Activated T-cell treated with anti-CD3 and anti-CD28 coated beads for 24 hours (primary cell): ENCODE results near the gene FAM186B.
A peak's percentile ranks its signal among the peaks of the same experiment; 100 is the strongest.

ENCODE experiments used
- DNase-seq: peaks from one replicate; pipeline ENCODE4 v3.0.0-alpha.2; 2020; ENCODE audit warnings: low read depth

FAM186B gene

DNA sequence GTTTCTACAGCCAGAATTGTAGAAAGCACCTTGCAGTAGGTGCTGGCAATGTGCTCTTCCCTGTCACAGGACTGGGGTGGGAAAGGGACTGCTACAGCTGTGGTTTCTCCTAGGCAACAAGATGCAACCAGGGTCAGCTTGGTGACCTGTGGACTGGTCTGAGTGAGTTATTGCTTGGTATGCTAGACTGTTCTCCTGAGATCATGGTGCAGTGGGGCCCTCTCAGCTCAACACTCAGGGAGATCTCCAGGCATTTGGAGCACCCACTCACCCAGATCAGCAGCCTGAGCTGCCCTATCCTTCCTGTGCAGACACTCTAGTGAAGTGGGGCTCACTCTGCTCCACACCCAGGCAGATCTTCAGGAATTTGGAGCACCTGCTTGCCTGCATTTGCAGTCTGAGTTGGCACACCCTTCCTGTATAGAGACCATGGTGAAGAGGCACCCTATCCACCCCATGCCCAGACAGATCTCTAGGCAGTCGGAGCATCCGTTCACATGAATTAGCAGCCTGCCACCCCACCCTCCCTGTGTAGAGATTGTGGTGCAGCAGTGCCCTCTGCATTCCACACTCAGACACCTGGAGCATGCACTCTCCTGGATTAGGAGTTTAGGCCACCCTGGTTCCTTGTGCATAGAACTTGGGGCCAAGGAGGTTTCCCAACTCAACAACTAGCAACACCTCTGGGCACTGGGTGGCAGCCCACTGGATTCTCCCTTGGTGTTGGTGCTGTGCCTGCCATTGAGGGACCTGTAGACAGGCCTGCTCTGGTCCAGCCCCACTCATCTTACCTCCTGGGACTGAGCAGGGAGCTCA, 3.8 kb upstream of the FAM186B start:
- DNase-seq, result no peak

DNA sequence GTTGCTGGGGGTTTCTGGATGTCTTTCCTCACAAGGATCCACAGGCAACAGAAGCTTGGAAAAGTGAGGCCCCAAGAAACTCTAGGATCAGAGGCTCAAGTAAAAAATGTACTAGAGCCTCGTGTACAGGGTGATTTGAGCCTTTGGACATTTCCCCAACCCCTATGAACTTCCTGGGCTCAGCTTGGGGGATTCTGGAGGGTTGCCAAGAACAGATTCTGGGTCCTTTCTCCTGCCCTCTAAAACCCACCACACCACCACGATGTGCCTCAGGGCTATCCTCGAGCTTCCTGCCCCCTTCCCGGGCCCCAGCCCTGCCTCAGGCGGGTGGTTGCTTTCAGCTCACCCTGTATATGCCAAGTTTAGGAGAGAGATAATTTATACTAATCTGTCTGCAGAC, 583 bp downstream of the FAM186B start:
- no peak for DNase-seq

DNA sequence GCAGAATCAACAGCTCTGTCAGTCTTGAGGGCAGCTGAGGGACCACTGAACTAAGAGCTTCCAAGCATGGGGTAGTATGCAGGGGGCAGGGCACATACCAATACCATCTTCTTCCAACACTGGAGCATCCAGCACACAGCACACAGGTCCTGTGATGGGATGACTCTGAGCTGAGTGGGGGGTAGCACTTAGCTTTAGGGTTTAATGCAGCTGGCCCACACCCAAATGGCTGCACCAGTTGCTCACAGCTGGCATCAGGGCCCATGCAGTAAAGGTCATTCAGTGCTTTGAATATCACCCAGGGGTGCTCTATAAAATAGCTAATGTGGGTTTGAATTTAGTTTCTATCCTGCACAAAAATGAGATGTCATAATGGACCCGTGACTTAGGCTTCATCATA, 1.7 kb downstream of the FAM186B start:
- DNase-seq, result no peak

DNA sequence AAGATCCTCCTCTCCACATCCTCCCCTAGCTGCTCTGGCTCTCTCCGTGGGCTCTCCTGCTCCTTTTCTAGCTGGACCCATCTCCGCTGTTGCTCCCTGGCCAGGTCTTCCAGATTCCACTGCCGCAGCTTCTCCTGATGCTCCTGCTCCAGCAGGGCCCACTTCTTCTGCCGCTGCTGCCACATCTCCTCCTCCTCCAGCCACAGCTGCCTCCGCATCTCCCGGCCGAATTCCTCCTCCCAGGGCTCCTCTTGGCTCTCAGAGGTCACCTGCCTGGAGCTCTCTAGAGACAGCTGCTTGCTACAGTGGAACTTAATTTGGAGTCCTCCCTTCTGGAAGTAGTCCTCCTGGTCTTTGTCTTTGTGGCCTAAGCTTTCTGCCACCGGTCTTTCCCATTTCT, 5.5 kb downstream of the FAM186B start:
- DNase-seq, result no peak

DNA sequence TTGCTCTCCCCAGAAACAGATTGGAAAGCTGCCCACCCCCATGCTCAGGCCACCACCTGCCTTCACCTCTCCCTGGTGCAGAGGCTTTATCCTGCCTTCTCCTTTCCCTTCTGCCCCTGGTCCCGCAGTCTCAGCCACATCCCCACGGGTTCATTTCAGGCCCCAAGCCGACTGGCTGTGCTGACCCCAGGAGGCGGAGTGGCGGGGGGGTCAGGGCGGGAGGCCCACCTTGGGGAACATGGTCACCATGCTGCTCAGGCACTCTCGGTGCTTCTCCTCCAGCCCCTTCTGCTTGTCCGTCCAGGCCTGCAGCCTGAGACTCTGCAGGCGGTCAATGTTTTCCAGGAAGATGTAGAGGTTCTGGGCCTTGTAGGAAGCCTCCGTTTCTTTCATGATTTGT, 6.9 kb downstream of the FAM186B start:
- no peak for DNase-seq

DNA sequence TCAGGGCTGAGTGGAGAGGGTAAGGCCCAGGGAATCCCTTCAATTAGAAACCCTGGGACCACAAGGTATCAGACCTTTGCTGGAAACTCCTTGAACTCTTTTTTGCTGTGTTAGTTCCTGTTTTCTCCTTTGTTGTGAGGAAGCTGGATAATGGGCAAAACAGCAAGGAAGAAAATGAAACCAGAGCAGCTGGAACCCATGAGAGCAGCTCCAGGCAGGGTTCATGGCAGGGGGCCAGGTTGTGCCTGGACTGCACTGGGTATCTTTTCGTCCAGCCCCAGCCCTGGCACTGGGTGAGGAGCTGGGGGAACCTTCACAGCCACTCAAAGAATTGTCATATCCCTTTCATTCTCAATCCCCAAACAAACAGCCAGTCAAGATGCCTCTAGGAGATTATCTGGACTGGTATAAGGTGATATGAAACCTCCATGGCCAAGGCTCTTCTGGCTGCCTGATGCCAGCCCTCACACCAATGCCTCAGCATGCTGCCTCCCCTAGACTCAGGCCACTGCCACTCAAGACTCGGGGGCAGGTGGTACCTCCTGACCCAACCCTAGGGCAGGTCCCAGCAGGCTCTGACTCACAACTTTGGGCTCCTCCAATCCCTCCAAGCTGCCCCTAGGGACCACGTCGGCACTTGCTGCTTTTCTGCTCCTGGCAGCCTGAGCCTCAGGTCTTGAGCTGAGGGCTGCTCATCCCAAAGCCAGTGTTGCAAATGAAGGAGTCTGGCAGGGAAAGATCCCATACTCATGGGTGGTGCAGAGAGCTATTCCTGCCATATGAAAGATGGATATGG, 16.5 kb downstream of the FAM186B start:
- no peak for DNase-seq

DNA sequence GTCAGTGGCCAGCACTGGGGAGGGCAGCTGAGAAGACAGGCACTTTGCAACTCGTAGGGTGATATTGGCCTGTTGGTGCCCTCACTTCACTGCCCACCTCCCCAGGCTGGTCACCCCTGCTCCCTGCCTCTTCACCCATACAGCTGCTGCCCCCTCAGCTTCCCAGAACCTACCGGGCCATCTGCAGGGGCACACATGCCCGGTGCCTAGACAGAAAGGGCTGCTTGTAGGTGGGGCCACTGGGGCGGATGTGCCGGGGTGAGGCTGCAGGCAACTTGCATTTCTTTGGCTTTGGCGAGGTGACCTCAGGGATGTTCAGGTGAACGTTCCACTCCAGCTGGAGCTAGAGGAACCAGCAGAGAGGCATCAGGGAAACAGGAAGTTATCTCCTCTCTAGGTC, 17.2 kb downstream of the FAM186B start:
- DNase-seq, result no peak

DNA sequence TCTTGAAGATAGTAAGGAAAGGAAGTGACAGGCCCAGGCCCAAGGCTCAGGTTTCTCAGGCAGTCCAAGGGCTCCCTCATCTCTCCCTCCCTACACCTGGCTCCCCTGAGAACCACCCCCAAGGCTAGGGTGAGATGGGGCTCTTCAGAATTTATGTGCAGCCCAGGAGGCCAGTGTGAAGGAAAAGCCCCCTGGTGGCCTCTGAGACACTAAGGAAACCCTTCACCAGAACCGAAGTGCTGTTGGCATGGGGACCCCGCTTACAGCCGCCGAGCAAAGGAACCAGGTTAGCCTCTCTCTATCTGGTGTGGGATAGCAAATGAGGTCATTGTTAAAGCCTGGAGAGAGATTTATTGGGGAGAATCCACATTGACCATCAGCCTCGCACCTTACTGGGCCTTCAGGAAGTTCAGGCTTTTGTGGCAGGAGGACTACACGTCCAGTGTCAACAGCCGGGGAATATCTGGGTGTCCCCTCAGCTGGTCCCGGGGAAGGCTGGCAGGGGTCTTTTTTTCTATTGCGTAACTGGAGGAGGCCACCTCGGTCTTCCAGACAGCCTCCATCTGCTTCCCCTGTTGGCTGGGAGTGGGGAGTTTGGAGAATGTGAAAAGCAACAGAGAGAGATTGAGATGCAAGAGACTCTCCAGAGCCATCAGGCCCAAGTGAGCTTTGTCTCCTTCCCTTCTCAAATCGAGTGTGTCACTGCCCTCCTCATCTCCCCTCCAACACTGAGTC, 18.1 kb downstream of the FAM186B start:
- no peak for DNase-seq

DNA sequence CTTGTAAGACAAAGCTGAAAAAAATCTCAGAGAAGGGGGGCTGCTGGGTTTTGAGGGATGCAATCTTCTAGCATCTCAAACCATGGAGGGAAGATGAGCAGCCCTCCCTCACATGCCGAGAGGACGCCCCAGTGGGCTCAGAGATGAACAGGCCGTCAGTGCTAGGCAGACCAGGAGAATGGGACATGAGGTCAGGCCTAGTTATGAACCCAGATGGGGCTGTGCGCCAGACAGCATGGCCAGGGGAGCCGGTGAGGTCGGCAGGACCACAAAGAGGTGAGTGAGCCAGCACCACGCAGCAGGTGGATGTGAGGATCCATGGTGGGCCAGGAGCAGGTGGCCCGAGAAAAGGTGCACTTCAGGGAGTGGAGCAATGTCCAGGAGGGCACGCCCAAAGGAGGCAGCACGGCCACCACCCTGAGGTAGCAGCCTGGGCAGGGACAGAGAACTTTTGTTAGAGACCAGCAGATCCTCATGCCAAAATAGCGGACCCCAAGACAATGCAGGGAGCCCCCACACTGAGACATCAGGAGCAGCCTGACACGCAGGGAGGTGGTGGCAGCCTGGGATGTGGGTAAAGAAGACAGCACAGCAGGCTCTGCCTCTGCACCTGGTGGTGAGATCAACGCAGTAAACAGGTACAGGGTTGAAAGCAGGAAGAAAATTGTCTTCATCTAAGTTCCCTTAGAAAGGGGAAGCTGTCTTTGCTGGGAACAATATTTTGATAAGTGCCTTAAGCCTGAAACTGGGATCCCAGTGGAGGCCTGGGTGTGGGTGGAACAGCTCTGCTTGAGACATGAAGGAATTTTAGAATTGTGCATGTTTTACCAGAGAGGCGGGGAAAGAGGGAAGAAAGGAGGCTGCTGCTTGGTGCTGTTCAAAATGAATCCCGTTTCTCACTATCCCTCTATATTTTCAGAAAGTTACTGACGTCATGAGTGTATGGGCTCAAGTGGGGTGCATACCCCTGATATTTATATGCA, 19.7 kb downstream of the FAM186B start:
- DNase-seq, result no peak

DNA sequence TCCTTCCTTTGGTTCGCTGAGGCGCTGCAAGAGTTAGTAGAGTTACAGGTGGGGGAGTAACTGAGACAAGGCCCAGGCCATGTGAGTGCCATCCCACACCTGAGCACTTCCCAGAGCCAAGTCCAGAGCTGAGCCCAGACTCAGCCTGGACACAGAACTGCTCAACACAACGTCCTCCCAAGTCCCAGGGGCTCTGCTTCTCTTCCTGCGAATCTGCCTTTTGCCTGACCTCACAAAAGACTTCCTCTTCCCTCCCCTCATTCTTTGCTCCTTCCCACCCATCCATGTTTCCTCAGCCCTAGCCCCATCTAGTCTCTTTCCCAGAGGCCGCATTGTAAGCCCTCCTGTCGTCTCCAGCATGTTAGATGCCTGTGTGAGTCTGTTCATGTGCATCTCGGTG, 20.8 kb downstream of the FAM186B start:
- no peak for DNase-seq

DNA sequence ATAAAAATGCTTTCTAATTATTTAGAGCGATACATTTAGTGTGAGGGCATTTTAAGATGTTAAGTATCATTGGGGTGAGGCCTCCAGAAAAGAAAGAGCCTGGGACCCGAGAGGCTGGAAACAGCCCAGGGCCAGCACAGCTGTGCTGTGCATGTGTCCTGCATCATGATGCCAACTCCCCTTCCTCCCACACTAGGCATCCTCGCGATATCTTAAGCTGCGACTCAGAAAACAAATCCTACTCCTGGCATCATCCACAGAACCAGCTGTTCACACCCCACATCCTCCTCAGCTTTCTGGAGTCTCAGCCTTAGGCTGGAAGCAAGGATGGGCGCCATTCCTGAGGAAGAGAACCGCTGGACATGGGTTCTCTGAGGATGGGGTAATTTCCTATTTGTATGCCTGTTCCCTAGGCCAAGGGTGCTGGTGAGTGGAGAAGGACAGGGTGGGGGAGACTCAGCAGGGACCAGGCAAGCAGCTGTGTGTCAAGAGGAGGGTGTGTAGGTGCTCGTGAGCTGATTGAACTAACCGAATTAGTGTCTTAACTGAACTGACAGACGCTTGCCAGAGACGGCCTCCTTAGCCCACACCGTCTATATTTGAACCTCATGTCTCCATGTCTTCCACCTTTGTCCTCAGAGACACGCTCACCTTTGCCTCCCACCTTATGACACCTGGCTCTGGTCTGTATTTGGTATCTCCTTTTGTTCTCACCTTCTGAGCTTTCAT, 21.9 kb downstream of the FAM186B start:
- no peak for DNase-seq

DNA sequence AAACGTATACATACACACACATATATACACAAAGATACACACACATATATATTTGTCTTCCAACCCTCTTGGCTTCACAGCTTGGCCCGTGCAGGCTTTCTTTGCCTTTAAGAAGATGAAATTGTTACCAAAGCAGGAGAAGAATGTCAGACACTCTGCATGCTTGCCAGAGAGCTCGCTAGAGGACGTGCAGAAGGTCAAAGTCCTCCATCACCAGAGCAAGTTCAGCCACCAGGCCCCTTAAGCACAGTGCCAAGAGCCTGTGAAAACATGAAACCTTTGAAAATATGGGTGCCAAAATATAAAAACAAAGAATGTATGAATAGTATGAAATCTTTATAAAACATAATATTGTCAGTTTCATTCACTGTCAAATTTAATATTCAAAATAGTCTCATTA, 22.6 kb downstream of the FAM186B start:
- no peak for DNase-seq

DNA sequence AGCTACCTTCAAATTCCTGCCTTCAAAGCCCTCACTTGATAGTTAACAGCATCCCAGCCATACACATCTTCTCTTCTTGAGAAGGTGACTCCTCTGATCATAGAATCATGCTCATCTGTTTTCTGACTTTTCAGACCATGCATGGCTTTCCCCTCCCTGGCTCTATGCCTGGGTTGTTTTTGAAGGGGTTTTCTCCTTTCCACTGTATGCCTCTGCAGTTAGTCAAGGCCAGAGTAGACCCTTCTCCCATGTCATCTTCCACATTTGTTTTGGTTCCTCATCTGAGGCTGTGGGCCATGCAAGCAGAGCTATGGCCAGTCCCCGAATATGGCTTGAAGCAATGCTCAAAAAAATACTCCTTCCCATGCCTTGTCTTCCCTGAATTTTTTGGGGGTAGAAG, 23.2 kb downstream of the FAM186B start:
- no peak for DNase-seq

DNA sequence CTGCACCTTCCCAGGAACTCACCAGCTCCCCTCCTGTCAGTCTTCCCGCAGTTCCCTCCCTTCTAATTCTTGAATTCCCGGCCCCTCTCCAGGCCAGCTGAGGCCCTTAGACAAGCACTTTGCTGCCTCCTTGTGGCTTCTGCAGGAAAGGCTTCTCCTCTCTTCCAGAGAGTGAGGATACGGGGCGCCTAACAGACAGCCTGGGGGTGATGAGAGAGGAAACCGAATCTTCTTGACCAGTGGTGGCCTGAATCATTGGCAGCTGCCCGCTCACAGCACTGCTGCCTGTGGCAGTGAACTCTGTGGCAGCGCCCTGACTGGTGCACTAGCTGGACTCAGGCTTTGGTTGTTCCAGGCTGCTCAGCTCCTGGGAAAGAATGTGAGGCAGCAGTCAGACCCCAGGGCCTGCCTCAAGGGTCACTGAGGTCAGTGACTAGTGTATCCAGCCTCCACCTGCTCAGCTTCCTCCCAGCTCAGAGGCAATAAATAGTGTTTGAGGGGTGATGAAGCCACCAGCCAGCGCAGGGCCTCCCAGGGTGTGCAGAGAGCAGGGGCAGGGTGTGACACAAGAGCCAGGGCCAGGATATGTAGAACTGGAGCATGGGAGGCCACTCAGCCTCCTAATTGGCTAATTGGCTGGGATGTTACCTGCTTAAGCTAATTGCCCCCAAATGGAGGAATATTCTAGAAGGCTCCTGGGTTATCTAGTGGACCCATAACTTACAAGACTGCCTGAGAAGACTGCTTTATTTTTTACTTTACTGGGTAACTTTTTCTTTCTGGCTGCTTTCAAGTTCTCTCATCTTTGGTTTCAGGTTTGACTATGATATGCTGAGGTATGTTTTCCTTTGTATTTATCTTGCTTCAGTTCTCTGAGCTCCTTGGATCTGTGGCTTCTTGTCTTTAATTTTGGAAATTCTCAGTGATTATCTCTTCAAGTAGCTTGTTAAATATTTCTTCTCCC, 24.6 kb downstream of the FAM186B start:
- peak; percentile 28 for DNase-seq

DNA sequence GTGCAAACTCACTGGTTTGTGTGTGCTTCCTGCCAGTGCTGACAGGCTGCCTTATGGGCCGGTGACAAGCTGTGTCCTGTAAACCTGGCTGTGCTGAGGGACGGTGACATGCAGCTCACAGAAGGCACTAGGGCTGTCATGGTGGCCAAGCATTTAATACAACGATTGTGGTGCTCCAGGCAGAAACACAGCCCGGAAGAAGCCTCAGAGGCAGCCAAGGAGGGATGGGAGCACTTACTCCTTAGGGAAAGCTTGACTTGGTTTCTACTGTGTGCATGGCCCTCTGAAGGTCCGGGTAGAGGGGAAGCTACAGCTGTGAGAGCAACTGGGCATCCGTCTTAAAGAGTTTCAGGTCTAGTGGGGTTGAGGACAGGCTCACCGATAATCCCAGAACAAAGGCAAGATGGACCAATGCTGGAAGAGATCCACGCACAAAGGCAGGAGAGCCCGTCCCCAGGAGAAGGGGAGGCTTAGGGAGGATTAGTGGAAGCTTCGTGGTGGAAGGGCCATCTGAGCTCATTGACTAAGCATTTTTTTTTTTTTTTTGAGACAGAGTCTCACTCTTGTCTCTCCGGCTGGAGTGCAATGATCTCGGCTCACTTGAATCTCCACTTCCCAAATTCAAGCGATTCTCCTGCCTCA, 26.8 kb downstream of the FAM186B start:
- no peak for DNase-seq

DNA sequence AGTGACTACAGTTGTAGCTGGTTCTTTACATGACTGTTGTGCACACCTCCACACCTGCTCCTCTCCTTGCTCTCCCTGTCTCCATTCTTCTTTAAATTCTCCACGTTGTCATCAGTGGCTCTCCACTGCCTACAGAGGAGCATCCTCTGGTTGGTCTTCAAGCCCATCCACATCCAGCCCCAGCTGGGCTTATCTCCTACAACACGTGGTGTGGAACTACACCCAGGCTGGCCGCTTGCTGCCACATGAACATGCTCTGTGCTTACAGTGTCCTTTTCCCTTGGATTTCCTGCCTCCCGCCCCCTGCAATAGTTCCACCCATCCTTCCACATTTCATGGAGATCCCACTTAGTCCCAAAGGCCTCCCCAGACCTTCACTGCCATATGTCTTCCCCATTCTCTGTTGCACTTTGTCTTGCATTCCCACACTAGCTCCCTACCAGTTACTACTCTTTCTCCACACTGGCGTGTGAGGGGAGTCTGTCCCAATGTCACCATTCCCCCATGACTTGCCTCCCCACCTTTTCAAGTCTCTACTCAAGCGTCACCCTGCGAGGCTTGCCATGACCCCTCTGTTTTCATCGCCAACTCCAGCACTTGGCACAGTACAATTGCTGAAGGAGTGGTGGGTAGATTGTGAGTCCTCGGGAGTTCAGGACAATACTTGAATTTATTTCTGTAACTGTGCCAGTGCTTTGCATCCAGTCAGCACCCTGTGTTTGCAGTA, 27.7 kb downstream of the FAM186B start:
- no peak for DNase-seq

DNA sequence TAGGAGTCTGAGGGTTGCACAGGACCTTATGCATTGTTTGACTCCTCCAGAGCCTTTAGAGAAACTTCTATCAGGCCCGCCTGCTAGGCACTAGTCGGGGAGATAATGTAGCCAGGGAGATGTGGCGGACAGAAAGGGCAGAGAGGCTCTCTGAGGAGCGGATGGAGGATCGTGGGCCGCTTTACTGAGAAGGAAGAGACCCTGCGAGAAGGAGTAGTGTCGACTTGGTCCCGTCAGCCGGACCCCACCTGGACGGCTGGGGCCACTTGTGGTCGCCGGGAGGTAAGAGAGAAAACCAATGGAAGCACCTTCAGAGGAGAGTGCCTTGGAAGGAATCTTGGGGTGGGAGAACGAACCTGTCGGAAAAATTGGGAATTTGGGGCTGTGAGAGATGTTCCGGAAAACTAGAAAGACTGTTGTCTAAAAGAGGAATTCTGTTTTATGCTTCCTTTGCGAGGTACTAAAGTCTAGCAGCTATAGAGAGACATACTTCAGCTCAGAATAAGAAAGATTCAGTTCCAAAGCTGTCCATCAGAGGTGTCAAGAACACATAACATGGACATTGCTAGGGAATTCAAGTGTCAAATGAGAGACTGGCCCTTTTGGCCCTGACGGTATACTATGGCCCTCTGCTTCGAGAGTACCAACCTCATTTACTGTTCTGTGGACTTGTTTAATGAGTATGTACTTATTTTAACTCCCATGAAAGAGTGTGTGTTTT, 36.8 kb downstream of the FAM186B start:
- DNase-seq, result no peak
